Astrocyte (in vitro differentiated cells and primary cell): ENCODE measurements around the gene KRTAP5-6.

Source experiments
- CTCF ChIP-seq: IDR thresholded peaks from 2 replicates; pipeline ENCODE4 v1.5.1; 2011; ENCODE audit warnings: low read depth, mild to moderate bottlenecking, inconsistent platforms, low read length, moderate library complexity; ENCODE audit not compliant: insufficient read depth
- EZH2 ChIP-seq: IDR thresholded peaks from 2 replicates; pipeline ENCODE4 v1.6.1; 2012; ENCODE audit warnings: mild to moderate bottlenecking, low read length, inconsistent platforms; ENCODE audit not compliant: insufficient read depth

DNA sequence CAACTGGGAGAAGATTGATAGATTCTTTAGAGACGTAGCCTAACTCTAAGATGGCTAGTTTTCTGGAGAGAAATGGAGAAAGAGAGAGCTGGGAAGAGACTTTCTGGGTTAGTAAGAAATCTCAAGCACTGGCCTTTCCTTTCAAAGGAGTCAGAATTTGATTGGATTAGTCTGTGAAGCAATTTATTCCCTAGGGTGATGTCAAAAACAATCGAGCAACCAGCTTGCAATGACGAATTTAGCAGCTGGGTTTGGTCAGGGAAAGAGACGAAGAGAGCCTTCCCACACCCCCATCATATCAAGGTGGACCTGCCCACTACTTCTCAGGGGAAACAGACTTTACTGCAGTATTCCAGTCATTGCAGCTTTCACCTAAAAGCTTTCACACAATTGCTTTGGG, 10.8 kb downstream of the KRTAP5-6 start:
- TF ChIP-seq CTCF (no peak), EZH2 (no peak)
